Ovary (tissue), 9 donors: ENCODE measurements around the gene MDFI. TPM values are rescaled to one million over a fixed set of nuclear protein-coding genes. Genes with fewer than 3 reads are reported as not detected.

ENCODE experiments used
- DNase-seq, 5 donors: peaks; one replicate each; pipeline ENCODE4 v3.0.0-alpha.2; 2019 to 2020
- H3K27ac ChIP-seq, 2 donors: fragments of 200-600 bp; one replicate each; pipeline versions ENCODE4 v1.5.1 to v1.8.0; 2019 to 2022
- H3K27me3 ChIP-seq: fragments of 200-600 bp; one replicate; pipeline ENCODE4 v1.8.0; 2022
- H3K36me3 ChIP-seq: fragments of 200-600 bp; sonication (generic); one replicate; pipeline ENCODE4 v1.5.1; 2019
- H3K4me1 ChIP-seq: one replicate; pipeline ENCODE4 v1.8.1; 2013; ENCODE audit warnings: mild to moderate bottlenecking, moderate library complexity; ENCODE audit not compliant: insufficient read depth
- H3K4me3 ChIP-seq: fragments of 200-600 bp; sonication (generic); one replicate; pipeline ENCODE4 v1.5.1; 2017
- H3K9me3 ChIP-seq, 2 donors: fragments of 200-600 bp in 1 of 2; sonication (generic) in 1 of 2; one replicate each; pipeline versions ENCODE4 v1.5.1 to v1.8.1; 2013 to 2019; ENCODE audit warnings: mild to moderate bottlenecking in 1 of 2, moderate library complexity in 1 of 2
- CTCF ChIP-seq, 3 donors: fragments of 450-650 bp in 2 of 3; fragments of 200-600 bp in 1 of 3; IDR thresholded peaks; one replicate each; pipeline versions ENCODE4 v1.5.1 to v1.8.0; 2016 to 2022; ENCODE audit warnings: antibody characterized with exemption in 3 of 3, mild to moderate bottlenecking in 1 of 3
- EP300 ChIP-seq: sonication (generic); formaldehyde crosslinking; IDR thresholded peaks from one replicate; pipeline ENCODE4 v1.6.1; 2017; ENCODE audit warnings: antibody characterized with exemption
- POLR2A ChIP-seq: fragments of 450-650 bp; IDR thresholded peaks from one replicate; pipeline ENCODE4 v1.6.1; 2017; ENCODE audit warnings: antibody characterized with exemption, mild to moderate bottlenecking, moderate library complexity
- WGBS, 3 donors: extraction: QIAGEN DNeasy Blood & Tissue Kit in 1 of 3; methylation state at CpG; one replicate each; pipeline versions ENCODE4 v1.1.5 to v1.1.7; 2013 to 2017; 5-methylcytosine and 5-hydroxymethylcytosine counted together
- intact Hi-C, 4 donors: fragments of 100-400 bp; cut with DNase I; formaldehyde crosslinking; loops; one replicate each; pipeline versions ENCODE4 v1.11.0 to v1.15.1; 2022 to 2023
- polyA plus RNA-seq, 2 donors: library from polyadenylated mRNA; stranded (reverse); fragments of 200-250 nt in 1 of 2; fragments of 350-450 nt in 1 of 2; fragmentation: Illumina TruSeq in 1 of 2; extraction: RNeasy Lipid Tissue Mini Kit (QIAGEN cat#74804) in 1 of 2; gene quantifications; one replicate each; pipeline ENCODE4 v1.2.3, GENCODE V29; 2013 to 2014
- total RNA-seq, 7 donors: library from RNA; depleted of rRNA in 2 of 7; stranded (reverse); fragments of >200 nt in 2 of 7; fragmentation: NEBNext Ultra II Directional in 3 of 7; extraction: Animal tissue kit (Norgen Biotek cat#: 25700) in 3 of 7; gene quantifications; one replicate each; pipeline versions ENCODE4 v1.1.0 to v1.2.4, GENCODE V29; 2016 to 2023
- donor health status: DM: no; HTN: no; CAD: no; lungs with moderate emphysema.
- donor health status: DM: no; HTN: no; CAD: no.
- donor health status: Bipolar disorder and iron deficiency.
- donor health status: DM: yes; HTN: yes; CAD: no.
- donor health status: DM: no; HTN: no; CAD: no.
- donor health status: DM: yes; HTN: yes; CAD: no.

MDFI gene
- total and polyA plus RNA-seq, 9 donors = 3.8 to 24.4 (median 20.4) TPM

GRCh38 chr6:41699063-41699462, 60.8 kb downstream of the MDFI start:
- no peak overlapping the region for H3K4me3 ChIP-seq
- intact Hi-C loops = no loop called here
- DNase-seq = no peak
- H3K36me3 ChIP-seq = no peaks in the 10 kb centered on the region
- no peaks in the 10 kb centered on the region for H3K9me3 ChIP-seq
- TF ChIP-seq CTCF (IDR thresholded peaks at IDR 0.05) (no peak), POLR2A (no peak)
- no peak overlapping the region for H3K27ac ChIP-seq
- no peaks in the 10 kb centered on the region for H3K27me3 ChIP-seq
- H3K4me1 ChIP-seq = peaks cover 4% of the 10 kb centered on the region
- 82 to 100% (median 90%) methylated on average over 2 of the region's 2 CpGs for WGBS, 3 donors

GRCh38 chr6:41700463-41701347, 62.4 kb downstream of the MDFI start:
- Histone ChIP-seq H3K27ac (no peak overlapping the region), H3K4me3 (no peak overlapping the region), H3K27me3 (no peaks in the 10 kb centered on the region), H3K4me1 (peaks cover 4% of the 10 kb centered on the region), H3K36me3 (no peaks in the 10 kb centered on the region), H3K9me3 (no peaks in the 10 kb centered on the region)
- intact Hi-C loops = no loop called here
- DNase-seq = no peak
- WGBS, 3 donors = 87 to 89% (median 88%) methylated on average over 20 of the region's 20 CpGs
- no peak for TF ChIP-seq POLR2A
- TF ChIP-seq EP300 = no peak
- TF ChIP-seq CTCF (IDR thresholded peaks at IDR 0.05) = no peak

- DNase-seq = no peak
- no peak overlapping the region for H3K27ac ChIP-seq
- H3K9me3 ChIP-seq = no peaks in the 10 kb centered on the region
- 96 to 98% (median 97%) methylated on average over 10 of the region's 10 CpGs for WGBS, 3 donors
- no peak overlapping the region for H3K4me3 ChIP-seq
- intact Hi-C loops = no loop called here
- TF ChIP-seq EP300 (no peak), POLR2A (no peak), CTCF (IDR thresholded peaks at IDR 0.05) (no peak)
- peaks cover 5% of the 10 kb centered on the region for H3K4me1 ChIP-seq
- H3K27me3 ChIP-seq = no peaks in the 10 kb centered on the region
- no peaks in the 10 kb centered on the region for H3K36me3 ChIP-seq
Observed at GRCh38 chr6:41702089-41702745, 63.9 kb downstream of the MDFI start.

GRCh38 chr6:41702771-41703494, 64.7 kb downstream of the MDFI start:
- H3K4me1 ChIP-seq = peaks cover 5% of the 10 kb centered on the region
- intact Hi-C loops = no loop called here
- DNase-seq = no peak

More at GRCh38 chr6:41702771-41703494, 64.7 kb downstream of the MDFI start:
- H3K27ac ChIP-seq = no peak overlapping the region
- H3K4me3 ChIP-seq = no peak overlapping the region
- no peaks in the 10 kb centered on the region for H3K27me3 ChIP-seq
- H3K9me3 ChIP-seq = no peaks in the 10 kb centered on the region
- whole genome bisulfite sequencing, 3 donors = 86 to 87% (median 87%) methylated on average over 14 of the region's 14 CpGs
- TF ChIP-seq EP300 (no peak), POLR2A (no peak), CTCF (IDR thresholded peaks at IDR 0.05) (no peak)
- no peaks in the 10 kb centered on the region for H3K36me3 ChIP-seq
